HG02571 (cell line): ENCODE measurements around the gene AIMP1.
"Not testable (repeated sequence)": the region's sequence is repeated elsewhere in the genome, so short reads cannot be mapped to it uniquely, and the experiment has no call there.

Source experiments
- ATAC-seq: cut with Tn5 transposase; IDR thresholded peaks from one replicate; pipeline ENCODE4 v1.9.1; 2021; ENCODE audit warnings: mild to moderate bottlenecking, moderate library complexity; ENCODE audit not compliant: unreplicated experiment

The AIMP1 gene

GRCh38 chr4:106312377-106312776 lies 4.0 kb upstream of the AIMP1 start:
- ATAC-seq: no peak

GRCh38 chr4:106312997-106313522 lies 3.3 kb upstream of the AIMP1 start:
- no peak for ATAC-seq

GRCh38 chr4:106314960-106315359 lies 1.4 kb upstream of the AIMP1 start:
- ATAC-seq: no peak

- peak; percentile 23 for ATAC-seq
These were observed 828 bp upstream of the AIMP1 start for GRCh38 chr4:106315476-106315967.

- ATAC-seq: peak; percentile 2
These were observed 541 bp downstream of the AIMP1 start for GRCh38 chr4:106316773-106317409.

GRCh38 chr4:106317815-106318214 lies 1.5 kb downstream of the AIMP1 start:
- no peak for ATAC-seq

GRCh38 chr4:106318511-106318910 lies 2.2 kb downstream of the AIMP1 start:
- ATAC-seq: no peak

- ATAC-seq: no peak
These were observed 3.9 kb downstream of the AIMP1 start for GRCh38 chr4:106320235-106320634.

- ATAC-seq: not testable (repeated sequence)
These were observed 4.8 kb downstream of the AIMP1 start for GRCh38 chr4:106321168-106321567.

GRCh38 chr4:106321814-106322213 lies 5.5 kb downstream of the AIMP1 start:
- not testable (repeated sequence) for ATAC-seq

- no peak for ATAC-seq
These were observed 6.8 kb downstream of the AIMP1 start for GRCh38 chr4:106323119-106323518.

- ATAC-seq: no peak
These were observed 9.4 kb downstream of the AIMP1 start for GRCh38 chr4:106325800-106326199.

- peak; percentile 81 for ATAC-seq
These were observed 12.8 kb downstream of the AIMP1 start for GRCh38 chr4:106329041-106329618.

- ATAC-seq: no peak
These were observed 16.8 kb downstream of the AIMP1 start for GRCh38 chr4:106333186-106333585.

GRCh38 chr4:106334741-106335470 lies 18.6 kb downstream of the AIMP1 start:
- ATAC-seq: no peak

GRCh38 chr4:106336618-106337017 lies 20.3 kb downstream of the AIMP1 start:
- no peak for ATAC-seq

- ATAC-seq: no peak
These were observed 21.6 kb downstream of the AIMP1 start for GRCh38 chr4:106337916-106338315.

- no peak for ATAC-seq
These were observed 22.3 kb downstream of the AIMP1 start for GRCh38 chr4:106338671-106339070.

- ATAC-seq: no peak
These were observed 23.1 kb downstream of the AIMP1 start for GRCh38 chr4:106339431-106339830.

GRCh38 chr4:106340774-106341173 lies 24.4 kb downstream of the AIMP1 start:
- no peak for ATAC-seq

GRCh38 chr4:106343865-106344646 lies 27.7 kb downstream of the AIMP1 start:
- no peak for ATAC-seq
